ENCODE measurements around the gene IL31. TPM values are rescaled to one million over a fixed set of nuclear protein-coding genes. Genes with fewer than 3 reads are reported as not detected.

Gene IL31
- total and polyA plus RNA-seq, 8 donors: not detected

DNA sequence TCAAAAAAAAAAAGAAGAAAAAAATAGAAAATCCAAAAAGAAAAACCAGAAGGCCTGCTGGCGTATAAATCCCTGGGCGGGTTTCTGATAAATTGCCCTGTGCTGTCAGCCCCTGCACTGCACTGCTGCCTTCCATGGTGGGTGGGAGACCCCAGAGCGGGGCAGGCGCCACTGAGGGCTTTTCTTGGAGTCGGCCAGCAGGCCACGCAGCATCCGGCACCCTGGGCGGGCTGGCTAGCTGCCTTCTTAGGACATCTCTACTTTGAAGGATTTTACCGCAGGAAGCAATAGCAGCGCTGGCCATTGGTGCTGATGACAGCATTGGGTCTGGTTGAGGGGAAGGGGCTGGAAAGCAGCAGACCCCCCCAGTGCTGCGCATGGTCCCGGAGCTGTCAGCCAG is 29.1 kb downstream of the IL31 start:
- peaks cover 38 to 77% (median 53%) of the 10 kb centered on the region in 4 donors for H3K36me3 ChIP-seq
- 93 to 98% (median 95%) methylated on average over 12 of the region's 12 CpGs for WGBS, 5 donors
- no peaks in the 10 kb centered on the region for H3K9me3 ChIP-seq
- TF ChIP-seq CTCF (IDR thresholded peaks at IDR 0.05): no peak
- TF ChIP-seq POLR2A (IDR thresholded peaks at IDR 0.05): no peak
- TF ChIP-seq EP300 (IDR thresholded peaks at IDR 0.05): no peak
- TF ChIP-seq POLR2AphosphoS5 (IDR thresholded peaks at IDR 0.05): no peak
- H3K4me3 ChIP-seq: no peak overlapping the region
- DNase-seq: no peak
- intact Hi-C loops (cut with DNase I; ENCODE audit: low total_unique reads): no loop called here
- no peak overlapping the region for H3K27ac ChIP-seq
- H3K4me1 ChIP-seq: peaks cover 0 to 5% (median 2%) of the 10 kb centered on the region in 4 donors
- H3K27me3 ChIP-seq: no peaks in the 10 kb centered on the region

DNA sequence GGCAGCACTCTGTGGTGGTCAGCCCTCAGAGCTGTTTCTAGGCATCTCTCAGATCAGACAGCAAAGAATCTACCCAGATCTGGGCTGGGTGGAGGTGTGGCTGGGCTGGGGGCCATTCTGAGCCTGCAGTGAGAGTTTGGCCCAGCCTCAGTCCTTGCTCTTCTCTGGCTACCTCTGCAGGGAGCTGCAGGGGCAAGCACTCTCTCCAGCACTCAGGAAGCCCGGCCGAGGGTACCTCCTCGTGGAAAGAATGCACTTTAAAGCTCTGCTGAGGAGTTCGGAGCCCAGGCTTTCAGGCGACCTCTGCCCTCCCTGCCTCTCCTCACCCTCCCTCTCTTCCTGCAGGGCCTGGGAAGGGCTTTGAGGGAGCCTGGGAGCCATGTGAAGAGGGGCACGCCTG is 31.2 kb downstream of the IL31 start:
- Histone ChIP-seq H3K9me3 (no peaks in the 10 kb centered on the region), H3K27ac (no peak overlapping the region), H3K27me3 (no peaks in the 10 kb centered on the region), H3K4me1 (no peaks in the 10 kb centered on the region), H3K36me3 (peaks cover 55 to 96% (median 73%) of the 10 kb centered on the region in 4 donors), H3K4me3 (no peak overlapping the region)
- WGBS, 5 donors: 55 to 80% (median 68%) methylated on average over 1 to 6 of the region's 6 CpGs
- intact Hi-C loops (cut with DNase I; ENCODE audit: low total_unique reads): no loop called here
- no peak for DNase-seq
- TF ChIP-seq POLR2A (IDR thresholded peaks at IDR 0.05) (no peak), EP300 (IDR thresholded peaks at IDR 0.05) (no peak), POLR2AphosphoS5 (IDR thresholded peaks at IDR 0.05) (no peak), CTCF (IDR thresholded peaks at IDR 0.05) (no peak)

- Histone ChIP-seq H3K36me3 (peaks cover 59 to 96% (median 78%) of the 10 kb centered on the region in 4 donors), H3K4me3 (no peak overlapping the region), H3K9me3 (no peaks in the 10 kb centered on the region), H3K4me1 (no peaks in the 10 kb centered on the region), H3K27ac (no peak overlapping the region), H3K27me3 (no peaks in the 10 kb centered on the region)
- no peak for TF ChIP-seq CTCF (IDR thresholded peaks at IDR 0.05)
- no peak for TF ChIP-seq POLR2A (IDR thresholded peaks at IDR 0.05)
- TF ChIP-seq POLR2AphosphoS5 (IDR thresholded peaks at IDR 0.05): no peak
- no peak for TF ChIP-seq EP300 (IDR thresholded peaks at IDR 0.05)
- intact Hi-C loops (cut with DNase I; ENCODE audit: low total_unique reads): no loop called here
- no peak for DNase-seq
- WGBS, 5 donors: 81 to 90% (median 89%) methylated on average over 15 to 21 of the region's 21 CpGs
These were observed 31.9 kb downstream of the IL31 start for GRCh38 chr12:122141911-122142725.

GRCh38 chr12:122140467-122141257 is 33.4 kb downstream of the IL31 start:
- intact Hi-C loops (cut with DNase I; ENCODE audit: low total_unique reads): no loop called here
- no peak for TF ChIP-seq POLR2AphosphoS5 (IDR thresholded peaks at IDR 0.05)
- TF ChIP-seq EP300 (IDR thresholded peaks at IDR 0.05): no peak
- no peak for TF ChIP-seq POLR2A (IDR thresholded peaks at IDR 0.05)
- TF ChIP-seq CTCF (IDR thresholded peaks at IDR 0.05): no peak
- H3K27me3 ChIP-seq: no peaks in the 10 kb centered on the region
- H3K4me3 ChIP-seq: no peak overlapping the region
- H3K4me1 ChIP-seq: no peaks in the 10 kb centered on the region
- peaks cover 61 to 98% (median 91%) of the 10 kb centered on the region in 4 donors for H3K36me3 ChIP-seq
- H3K27ac ChIP-seq: no peak overlapping the region
- H3K9me3 ChIP-seq: no peaks in the 10 kb centered on the region
- 89 to 97% (median 96%) methylated on average over 15 to 19 of the region's 19 CpGs for WGBS, 5 donors
- no peak for DNase-seq

All from stomach (tissue), 9 donors.